HL-60 (cell line): ENCODE results near the gene FAM184B.

Source experiments
- GABPA ChIP-seq: IDR thresholded peaks from 2 replicates; pipeline ENCODE4 v1.6.1; 2012; ENCODE audit warnings: low read depth
- REST ChIP-seq: IDR thresholded peaks from 2 replicates; pipeline ENCODE4 v1.6.1; 2012; ENCODE audit warnings: low read depth; ENCODE audit not compliant: insufficient replicate concordance
- TF ChIP-seq, protein P1 (sequence below): IDR thresholded peaks from one replicate; pipeline ENCODE4 v1.5.1; 2011; ENCODE audit warnings: low read length, control low read depth, inconsistent platforms; ENCODE audit not compliant: insufficient read depth

GRCh38 chr4:17624821-17625220 is 156.6 kb downstream of the FAM184B start:
- TF ChIP-seq, protein P1, sequence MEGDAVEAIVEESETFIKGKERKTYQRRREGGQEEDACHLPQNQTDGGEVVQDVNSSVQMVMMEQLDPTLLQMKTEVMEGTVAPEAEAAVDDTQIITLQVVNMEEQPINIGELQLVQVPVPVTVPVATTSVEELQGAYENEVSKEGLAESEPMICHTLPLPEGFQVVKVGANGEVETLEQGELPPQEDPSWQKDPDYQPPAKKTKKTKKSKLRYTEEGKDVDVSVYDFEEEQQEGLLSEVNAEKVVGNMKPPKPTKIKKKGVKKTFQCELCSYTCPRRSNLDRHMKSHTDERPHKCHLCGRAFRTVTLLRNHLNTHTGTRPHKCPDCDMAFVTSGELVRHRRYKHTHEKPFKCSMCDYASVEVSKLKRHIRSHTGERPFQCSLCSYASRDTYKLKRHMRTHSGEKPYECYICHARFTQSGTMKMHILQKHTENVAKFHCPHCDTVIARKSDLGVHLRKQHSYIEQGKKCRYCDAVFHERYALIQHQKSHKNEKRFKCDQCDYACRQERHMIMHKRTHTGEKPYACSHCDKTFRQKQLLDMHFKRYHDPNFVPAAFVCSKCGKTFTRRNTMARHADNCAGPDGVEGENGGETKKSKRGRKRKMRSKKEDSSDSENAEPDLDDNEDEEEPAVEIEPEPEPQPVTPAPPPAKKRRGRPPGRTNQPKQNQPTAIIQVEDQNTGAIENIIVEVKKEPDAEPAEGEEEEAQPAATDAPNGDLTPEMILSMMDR = no peak
- TF ChIP-seq GABPA = no peak
- TF ChIP-seq REST = no peak
